HAP-1 (cell line): ENCODE results near the gene GPX2.
"Not testable (repeated sequence)": the region's sequence is repeated elsewhere in the genome, so short reads cannot be mapped to it uniquely, and the experiment has no call there.

ENCODE experiments used
- DNase-seq, 2 experiments: peaks; one replicate each; pipeline ENCODE4 v3.0.0-alpha.2; 2016 to 2020; ENCODE audit warnings: low spot score in 2 of 2
- H3K27me3 ChIP-seq: fragments of 250-450 bp; sonication (Bioruptor Pico); 2 replicates; pipeline ENCODE4 v1.5.1; 2020; ENCODE audit warnings: low read depth, mild to moderate bottlenecking, moderate library complexity
- H3K36me3 ChIP-seq: fragments of 250-450 bp; sonication (Bioruptor Pico); replicated peaks from 2 replicates; pipeline ENCODE4 v1.5.1; 2020; ENCODE audit warnings: mild to moderate bottlenecking
- H3K4me1 ChIP-seq: fragments of 250-450 bp; sonication (Bioruptor Pico); 2 replicates; pipeline ENCODE4 v1.5.1; 2020; ENCODE audit warnings: mild to moderate bottlenecking
- H3K4me3 ChIP-seq: fragments of 250-450 bp; sonication (Bioruptor Pico); 2 replicates; pipeline ENCODE4 v1.5.1; 2020; ENCODE audit warnings: mild to moderate bottlenecking, moderate library complexity
- H3K9me3 ChIP-seq: fragments of 250-450 bp; sonication (Bioruptor Pico); 2 replicates; pipeline ENCODE4 v1.5.1; 2020; ENCODE audit warnings: mild to moderate bottlenecking, moderate library complexity
- in situ Hi-C: fragments of 300-500 bp; cut with MboI; formaldehyde crosslinking; loops from 3 replicates; pipeline ENCODE4 v1.14.3; 2020; ENCODE audit warnings: low sequenced_read_pairs, inconsistent platforms, mixed read lengths

GPX2 gene

DNA sequence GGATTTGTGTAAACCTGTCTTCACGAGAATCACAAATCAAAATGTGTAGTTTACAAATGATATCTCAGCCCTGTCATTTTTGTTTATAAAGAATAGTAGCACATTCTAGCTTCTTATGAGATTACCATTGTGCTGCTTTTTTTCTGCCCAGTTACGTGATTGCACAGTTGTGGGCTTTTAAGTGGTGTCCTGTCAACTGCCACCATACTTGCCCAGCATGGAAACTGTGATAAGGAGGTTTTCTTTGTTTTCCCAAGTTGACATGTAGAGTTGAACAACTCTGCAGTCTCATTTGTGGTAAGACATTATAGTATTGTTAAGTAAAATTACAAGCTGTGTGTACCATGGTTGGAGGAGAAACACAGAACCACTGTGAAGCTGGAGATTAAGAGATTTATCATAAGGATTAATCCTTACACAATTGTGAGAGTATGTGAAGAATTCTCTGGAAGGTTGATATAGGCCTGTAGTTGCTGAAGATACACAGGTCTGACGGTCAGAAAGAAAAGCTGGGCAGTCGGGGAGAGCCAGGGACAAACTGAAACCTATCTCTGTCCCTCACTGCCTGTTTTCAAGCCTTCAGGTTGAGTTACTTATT, 16.0 kb downstream of the GPX2 start:
- no peak for DNase-seq
- no peaks in the 10 kb centered on the region for H3K9me3 ChIP-seq
- in situ Hi-C loops, result no loop called here
- no peak overlapping the region for H3K4me3 ChIP-seq
- peaks cover 3% of the 10 kb centered on the region for H3K4me1 ChIP-seq
- H3K36me3 ChIP-seq, result peaks cover 33% of the 10 kb centered on the region
- no peaks in the 10 kb centered on the region for H3K27me3 ChIP-seq

DNA sequence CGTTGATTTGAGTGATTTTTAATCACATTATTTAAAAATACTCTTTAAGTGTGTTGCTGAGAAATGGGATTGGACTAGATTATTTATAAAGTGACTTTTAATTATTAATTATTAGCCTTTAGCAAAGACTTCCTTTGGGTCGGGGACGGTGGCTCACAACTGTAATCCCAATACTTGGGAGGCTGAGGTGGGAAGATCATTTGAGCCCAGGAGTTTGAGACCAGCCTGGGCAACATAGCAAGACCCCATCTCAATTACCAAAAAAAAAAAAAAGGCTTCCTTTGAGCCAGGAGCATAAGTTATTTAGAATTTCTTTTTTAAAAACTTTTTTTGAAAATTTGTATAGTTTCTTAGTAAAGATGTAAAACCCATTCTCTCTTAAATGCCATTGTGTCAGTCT, 19.5 kb downstream of the GPX2 start:
- Histone ChIP-seq H3K4me3 (no peak overlapping the region), H3K4me1 (peaks cover 7% of the 10 kb centered on the region), H3K36me3 (peaks cover 22% of the 10 kb centered on the region), H3K9me3 (no peaks in the 10 kb centered on the region), H3K27me3 (no peaks in the 10 kb centered on the region)
- no peak for DNase-seq
- in situ Hi-C loops, result no loop called here

DNA sequence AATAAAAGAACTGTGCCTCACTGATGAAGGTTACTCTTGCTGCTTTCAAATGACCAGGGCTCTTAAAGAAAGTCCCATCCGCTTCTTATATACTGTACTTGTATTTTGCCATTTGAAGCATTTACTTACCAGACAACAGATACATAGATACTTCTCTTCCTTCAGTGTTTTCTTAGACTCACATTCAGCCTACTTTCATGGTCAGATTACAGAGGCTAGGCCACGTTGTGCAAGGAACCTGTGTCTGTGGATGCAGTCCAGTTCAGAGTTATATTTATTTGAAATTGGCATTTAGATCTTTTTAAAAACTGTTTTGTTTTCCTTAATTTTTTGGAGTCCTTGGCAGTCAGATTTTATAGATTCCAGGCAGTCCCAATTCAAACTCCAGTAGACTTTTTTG, 22.1 kb downstream of the GPX2 start:
- in situ Hi-C loops, result no loop called here
- H3K27me3 ChIP-seq, result no peaks in the 10 kb centered on the region
- no peak for DNase-seq
- no peaks in the 10 kb centered on the region for H3K9me3 ChIP-seq
- H3K4me3 ChIP-seq, result no peak overlapping the region
- peaks cover 15% of the 10 kb centered on the region for H3K36me3 ChIP-seq
- H3K4me1 ChIP-seq, result peaks cover 18% of the 10 kb centered on the region

DNA sequence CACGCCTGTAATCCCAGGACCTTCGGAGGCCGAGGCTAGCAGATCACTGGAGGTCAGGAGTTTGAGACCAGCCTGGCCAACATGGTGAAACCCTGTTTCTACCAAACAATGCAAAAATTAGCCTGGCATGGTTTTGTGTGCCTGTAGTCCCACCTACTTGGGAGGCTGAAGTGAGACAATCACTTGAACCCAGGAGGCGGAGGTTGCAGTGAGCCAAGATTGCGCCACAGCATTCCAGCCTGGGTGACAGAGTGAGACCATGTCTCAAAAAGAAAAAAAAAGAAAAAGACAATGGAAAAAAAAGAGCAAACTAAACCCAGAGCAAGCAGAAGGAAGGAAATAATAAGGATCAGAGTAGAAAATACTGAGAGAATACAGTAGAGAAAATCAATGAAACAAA, 22.9 kb downstream of the GPX2 start:
- in situ Hi-C loops, result no loop called here

DNA sequence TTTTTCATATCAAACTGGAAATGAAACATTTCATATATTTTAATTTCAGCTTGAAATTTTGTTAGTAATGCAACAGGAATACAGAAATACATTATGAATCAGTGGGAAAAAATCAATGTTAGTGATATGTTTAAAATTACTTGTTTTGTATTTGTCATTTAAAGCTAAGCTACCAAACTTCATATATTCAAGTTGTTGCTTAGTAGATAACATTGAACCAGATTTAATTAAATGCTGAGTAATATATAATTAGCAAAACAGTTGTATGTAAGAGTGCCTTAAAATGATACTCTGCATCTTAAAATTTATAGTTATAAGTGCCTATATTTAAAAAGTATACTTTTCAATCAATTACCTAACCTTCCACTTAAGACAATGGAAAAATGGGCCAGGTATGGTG, 23.3 kb downstream of the GPX2 start:
- peaks cover 21% of the 10 kb centered on the region for H3K4me1 ChIP-seq

More for the DNA sequence above, 22.9 kb downstream of the GPX2 start:
- Histone ChIP-seq H3K9me3 (no peaks in the 10 kb centered on the region), H3K4me1 (peaks cover 21% of the 10 kb centered on the region), H3K36me3 (peaks cover 9% of the 10 kb centered on the region), H3K4me3 (no peak overlapping the region), H3K27me3 (no peaks in the 10 kb centered on the region)
- DNase-seq, result no peak

DNA sequence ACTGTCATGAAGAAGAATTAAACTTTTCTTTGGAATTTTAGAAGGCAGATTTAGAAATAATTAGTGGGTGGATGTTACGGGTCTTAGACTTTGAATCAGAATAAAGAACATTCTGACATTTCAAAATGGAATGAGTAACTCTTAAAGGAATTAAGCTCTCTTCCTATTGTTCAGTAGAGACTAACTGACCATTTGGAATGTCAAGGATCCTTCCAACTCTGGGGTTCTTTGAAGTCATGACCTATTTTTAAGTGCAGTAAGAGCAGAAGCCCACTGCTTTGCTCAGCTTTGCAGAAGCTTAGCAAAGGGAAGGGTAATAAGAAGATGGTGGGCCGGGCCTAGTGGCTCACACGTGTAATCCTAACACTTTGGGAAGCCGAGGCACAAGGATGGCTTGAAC, 24.3 kb downstream of the GPX2 start:
- in situ Hi-C loops, result no loop called here
- H3K9me3 ChIP-seq, result no peaks in the 10 kb centered on the region
- no peak for DNase-seq
- peaks cover 21% of the 10 kb centered on the region for H3K4me1 ChIP-seq
- H3K4me3 ChIP-seq, result no peak overlapping the region
- H3K27me3 ChIP-seq, result no peaks in the 10 kb centered on the region
- no peaks in the 10 kb centered on the region for H3K36me3 ChIP-seq

More for the DNA sequence above, 23.3 kb downstream of the GPX2 start:
- no peak overlapping the region for H3K4me3 ChIP-seq
- no peak for DNase-seq
- H3K36me3 ChIP-seq, result peaks cover 5% of the 10 kb centered on the region
- in situ Hi-C loops, result no loop called here
- H3K27me3 ChIP-seq, result no peaks in the 10 kb centered on the region
- H3K9me3 ChIP-seq, result no peaks in the 10 kb centered on the region

DNA sequence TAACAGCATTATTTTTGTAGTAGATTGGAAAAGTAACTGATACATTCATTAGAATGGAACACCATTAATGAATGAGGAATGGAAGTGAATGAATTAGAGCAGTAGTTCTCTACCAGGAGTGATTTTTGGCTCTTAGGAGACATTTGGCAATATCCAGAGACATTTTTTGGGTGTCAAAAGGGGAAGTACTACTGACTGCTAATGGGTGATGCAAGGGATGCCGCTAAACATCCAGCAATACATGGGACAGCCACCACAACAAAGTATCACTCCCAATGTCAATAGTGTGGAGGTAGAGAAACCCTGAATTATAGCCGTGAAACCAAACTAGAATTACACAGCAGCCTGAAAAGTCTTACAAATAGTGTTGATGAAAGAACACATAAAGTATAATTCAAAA, 26.7 kb downstream of the GPX2 start:
- Histone ChIP-seq H3K4me3 (no peak overlapping the region), H3K36me3 (no peaks in the 10 kb centered on the region), H3K27me3 (no peaks in the 10 kb centered on the region), H3K4me1 (peaks cover 21% of the 10 kb centered on the region), H3K9me3 (no peaks in the 10 kb centered on the region)
- no peak for DNase-seq
- in situ Hi-C loops, result no loop called here

DNA sequence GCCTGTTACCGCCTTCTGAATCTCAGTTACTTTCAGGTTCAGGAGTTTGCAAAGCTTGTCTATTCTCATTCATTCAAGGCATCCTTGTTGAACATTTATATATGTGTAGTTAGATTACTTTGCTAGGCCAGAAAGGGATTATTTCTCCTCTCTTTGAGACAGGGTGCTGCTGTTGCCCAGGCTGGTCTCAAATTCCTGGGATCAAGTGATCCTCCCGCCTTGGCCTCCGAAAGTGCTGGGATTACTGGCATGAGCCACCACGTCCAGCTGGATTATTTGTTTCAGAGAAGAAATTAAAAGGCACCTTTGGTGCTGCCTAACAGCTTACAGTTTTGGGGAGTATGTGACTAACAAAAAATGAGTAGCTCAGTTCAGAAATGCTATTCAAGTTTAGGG, 27.5 kb downstream of the GPX2 start:
- no peaks in the 10 kb centered on the region for H3K36me3 ChIP-seq
- H3K4me3 ChIP-seq, result peak overlapping the region; percentile 90
- no peaks in the 10 kb centered on the region for H3K9me3 ChIP-seq
- peaks cover 19% of the 10 kb centered on the region for H3K4me1 ChIP-seq
- in situ Hi-C loops, result no loop called here
- no peak for DNase-seq
- H3K27me3 ChIP-seq, result no peaks in the 10 kb centered on the region

DNA sequence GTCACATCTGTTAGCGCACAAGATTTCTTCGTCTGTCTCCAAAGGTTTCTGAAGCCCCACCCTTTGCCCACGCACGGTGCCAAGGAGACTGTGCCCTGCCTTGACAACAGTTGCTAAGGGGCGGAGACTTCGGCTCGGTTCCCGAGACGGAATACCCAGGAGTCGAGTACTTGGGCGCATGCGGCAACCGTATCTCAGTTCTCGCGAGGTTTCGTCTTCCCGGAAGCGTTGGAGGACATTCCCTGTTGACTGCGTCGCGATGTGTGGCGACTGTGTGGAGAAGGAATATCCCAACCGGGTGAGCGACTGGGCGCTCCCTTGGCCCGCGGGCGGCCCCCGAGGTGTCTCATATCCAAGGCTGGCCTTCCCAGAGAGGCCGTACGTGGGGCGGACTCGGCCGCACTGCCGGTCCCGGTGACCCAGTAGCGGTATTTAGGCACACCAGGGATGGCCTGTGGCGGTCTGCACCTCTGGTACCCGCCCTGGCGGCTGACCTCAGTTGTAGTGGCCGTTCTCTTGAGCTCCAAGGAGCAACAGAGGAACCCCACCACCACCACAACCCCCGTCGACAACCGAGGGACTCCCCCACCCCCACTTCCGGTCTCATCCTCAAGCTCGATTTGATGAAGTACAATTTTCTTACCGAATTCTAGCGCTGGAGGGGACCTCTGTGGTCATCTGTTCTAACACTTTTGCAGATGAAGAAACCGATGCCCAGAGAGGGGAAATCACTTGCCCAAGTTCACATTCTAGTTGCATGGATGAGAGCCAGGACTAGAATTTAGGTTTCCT, 28.1 kb downstream of the GPX2 start, which contains the start of gene CHURC1:
Gene CHURC1 (plus strand): TSS at position 219 of the 792 bp plus-strand sequence. CDS start 41 bp downstream, at position 260.
- in situ Hi-C loops, result no loop called here
- Histone ChIP-seq H3K9me3 (no peaks in the 10 kb centered on the region), H3K4me1 (peaks cover 16% of the 10 kb centered on the region), H3K36me3 (no peaks in the 10 kb centered on the region), H3K4me3 (peak within 1 kb of the TSS; percentile 90), H3K27me3 (no peaks in the 10 kb centered on the region)
- peak; percentile 88 to 100 for DNase-seq

DNA sequence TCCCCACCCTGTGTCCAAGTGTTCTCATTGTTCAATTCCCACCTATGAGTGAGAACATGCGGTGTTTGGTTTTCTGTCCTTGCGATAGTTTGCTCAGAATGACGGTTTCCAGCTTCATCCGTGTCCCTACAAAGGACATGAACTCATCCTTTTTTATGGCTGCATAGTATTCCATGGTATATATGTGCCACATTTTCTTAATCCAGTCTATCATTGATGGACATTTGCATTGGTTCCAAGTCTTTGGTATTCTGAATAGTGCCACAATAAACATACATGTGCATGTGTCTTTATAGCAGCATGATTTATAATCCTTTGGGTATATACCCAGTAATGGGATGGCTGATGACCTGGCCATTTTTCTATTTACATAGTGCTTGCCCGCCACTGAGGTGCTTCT, 29.1 kb downstream of the GPX2 start:
- H3K9me3 ChIP-seq, H3K36me3 ChIP-seq, H3K27me3 ChIP-seq, in situ Hi-C loops, DNase-seq, H3K4me3 ChIP-seq: not testable (repeated sequence)
- peaks cover 16% of the 10 kb centered on the region for H3K4me1 ChIP-seq

DNA sequence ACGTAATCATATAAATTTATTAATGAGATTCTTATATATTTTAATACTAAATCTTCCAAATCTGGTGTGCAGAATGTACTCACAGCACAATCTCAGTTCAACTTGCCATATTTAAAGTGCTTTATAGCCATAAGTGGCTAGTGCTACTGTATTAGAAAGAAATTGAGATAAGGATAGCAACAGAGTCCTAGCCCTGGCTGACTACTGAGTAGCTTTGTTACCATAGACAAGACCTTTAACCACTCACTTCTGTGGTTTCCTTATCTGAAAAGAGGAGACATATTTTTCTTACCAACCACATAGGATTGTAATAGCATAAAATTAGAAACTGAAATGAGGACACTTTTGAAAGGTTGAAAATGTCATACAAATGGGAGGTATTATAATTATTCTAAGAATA, 30.3 kb downstream of the GPX2 start:
- no peak for DNase-seq
- Histone ChIP-seq H3K4me3 (no peak overlapping the region), H3K4me1 (peaks cover 8% of the 10 kb centered on the region), H3K9me3 (no peaks in the 10 kb centered on the region), H3K36me3 (no peaks in the 10 kb centered on the region), H3K27me3 (no peaks in the 10 kb centered on the region)
- in situ Hi-C loops, result no loop called here

DNA sequence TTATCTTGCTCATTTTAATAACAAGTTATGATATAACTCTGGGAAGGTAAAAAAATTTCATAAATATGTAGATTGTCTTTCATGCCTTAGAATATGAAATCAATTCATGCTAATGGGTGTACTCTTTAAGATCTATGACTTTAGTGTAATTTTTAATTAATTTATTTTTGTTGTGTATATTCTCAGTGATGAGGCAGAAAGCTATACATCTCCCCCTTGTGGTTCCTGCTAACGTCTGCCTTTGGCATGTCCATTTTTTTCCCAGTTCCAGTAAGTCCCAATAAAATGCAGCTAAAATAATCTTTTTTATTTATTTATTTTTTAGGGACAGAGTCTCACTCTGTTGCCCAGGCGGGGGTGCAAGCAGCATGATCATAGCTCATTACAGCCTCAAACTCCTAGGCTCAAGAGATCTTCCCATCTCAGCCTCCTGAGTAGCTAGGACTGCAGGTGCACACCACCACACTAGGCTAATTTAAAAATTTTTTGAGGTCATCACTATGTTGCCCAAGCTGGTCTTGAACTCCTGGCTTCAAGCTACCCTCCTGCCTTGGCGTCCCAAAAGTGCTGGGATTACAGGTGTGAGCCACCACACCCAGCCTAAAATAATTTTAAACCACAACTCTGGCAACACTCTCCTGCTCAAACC, 31.6 kb downstream of the GPX2 start:
- Histone ChIP-seq H3K27me3 (no peaks in the 10 kb centered on the region), H3K36me3 (no peaks in the 10 kb centered on the region), H3K9me3 (no peaks in the 10 kb centered on the region), H3K4me3 (no peak overlapping the region), H3K4me1 (peaks cover 8% of the 10 kb centered on the region)
- DNase-seq, result peak; percentile 32 to 41
- in situ Hi-C loops, result no loop called here

DNA sequence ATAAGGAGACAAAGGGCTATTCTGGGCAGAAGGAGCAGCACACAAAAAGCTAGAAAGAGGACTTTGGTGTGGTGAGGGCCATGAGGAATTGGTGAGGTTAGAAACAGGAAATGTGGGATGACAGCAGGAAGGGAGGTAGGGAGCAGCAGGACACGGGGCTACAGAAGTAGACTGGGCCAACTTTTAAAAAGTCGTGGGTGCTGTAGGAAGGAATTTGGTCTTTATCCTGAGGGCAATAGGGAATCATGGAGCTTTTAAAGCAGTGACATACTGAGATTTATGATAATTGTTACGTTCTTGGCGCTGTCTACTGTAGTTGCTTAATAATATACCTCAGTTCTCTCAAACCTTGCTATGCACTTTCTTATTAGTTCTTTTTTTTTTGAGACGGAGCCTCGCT, 36.5 kb downstream of the GPX2 start:
- Histone ChIP-seq H3K4me1 (0 out of 2 replicates have a peak, but pooled peaks cover 3% of the 10 kb centered on the region), H3K36me3 (no peaks in the 10 kb centered on the region), H3K9me3 (no peaks in the 10 kb centered on the region), H3K27me3 (no peaks in the 10 kb centered on the region), H3K4me3 (no peak overlapping the region)
- in situ Hi-C loops, result no loop called here
- no peak for DNase-seq

DNA sequence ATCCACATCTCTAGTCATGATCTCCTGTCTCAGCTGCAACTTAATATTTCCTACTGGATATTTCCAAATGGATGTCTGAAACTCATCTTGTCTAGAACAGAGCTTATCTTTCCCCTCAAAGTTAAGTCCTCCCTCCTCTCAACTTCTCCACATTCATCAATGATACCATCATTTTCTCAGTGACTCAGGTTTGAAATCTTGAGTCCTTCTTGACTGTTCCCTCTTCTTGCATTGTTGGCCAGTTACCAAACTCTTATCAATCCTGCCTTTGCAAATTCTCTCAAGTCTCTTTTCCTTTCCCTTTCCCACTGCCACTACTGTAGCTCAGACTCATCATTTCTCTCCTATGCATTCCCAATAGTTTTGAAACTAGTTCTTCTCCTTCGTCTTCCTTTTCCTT, 42.6 kb downstream of the GPX2 start:
- H3K9me3 ChIP-seq, result no peaks in the 10 kb centered on the region
- DNase-seq, result no peak
- no peak overlapping the region for H3K4me3 ChIP-seq
- peaks cover 30% of the 10 kb centered on the region for H3K27me3 ChIP-seq
- no peaks in the 10 kb centered on the region for H3K4me1 ChIP-seq
- H3K36me3 ChIP-seq, result no peaks in the 10 kb centered on the region
- in situ Hi-C loops, result loop anchor here (10.0 to 25.0 kb wide), 2 partner anchors 225 to 563 kb away; no protein-coding TSS in a partner anchor
